GM10266 (cell line): ENCODE measurements around the gene PRKAR2B.
A peak's percentile ranks its signal among the peaks of the same experiment; 100 is the strongest.

Source experiments
- DNase-seq: peaks from one replicate; pipeline ENCODE4 v3.0.0; 2012; ENCODE audit errors: extremely low spot score
- CTCF ChIP-seq: IDR thresholded peaks from 2 replicates; pipeline ENCODE4 v1.5.1; 2012; ENCODE audit warnings: mild to moderate bottlenecking, low read depth; ENCODE audit not compliant: control insufficient read depth, insufficient read depth; ENCODE audit errors: missing control alignments

PRKAR2B gene

DNA sequence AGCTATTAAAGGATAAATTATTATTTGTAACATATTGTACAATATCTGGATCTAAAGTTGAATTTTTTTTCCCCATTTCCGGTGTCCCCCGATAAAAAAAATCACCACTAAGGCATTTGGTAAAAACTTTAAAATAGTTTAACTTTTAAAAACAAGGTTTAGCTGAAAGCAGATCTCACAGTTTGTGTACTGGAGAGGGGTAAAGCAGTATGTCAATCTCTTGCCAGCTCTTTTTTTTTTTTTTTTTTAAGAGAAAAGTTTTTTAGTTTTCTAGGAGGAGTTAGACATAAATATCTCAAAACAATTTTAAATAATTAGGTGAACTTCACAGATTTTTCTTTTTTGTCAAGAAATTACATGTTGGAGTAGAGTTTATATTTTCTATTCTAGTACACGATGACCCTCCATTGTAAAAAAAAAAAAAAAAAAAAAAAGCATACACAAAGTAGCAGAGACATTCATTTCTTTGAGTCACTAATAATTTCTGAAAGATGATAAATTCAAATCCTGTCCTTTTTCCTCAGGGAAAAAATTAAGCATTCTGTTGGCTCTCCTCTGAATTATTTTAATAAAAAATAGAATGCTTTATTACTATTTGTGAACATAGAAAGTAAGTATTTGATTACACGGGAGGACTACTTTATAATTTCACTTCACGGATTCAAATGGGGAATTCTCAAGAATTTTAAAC, 122.4 kb downstream of the PRKAR2B start:
- DNase-seq, result no peak
- no peak for TF ChIP-seq CTCF

DNA sequence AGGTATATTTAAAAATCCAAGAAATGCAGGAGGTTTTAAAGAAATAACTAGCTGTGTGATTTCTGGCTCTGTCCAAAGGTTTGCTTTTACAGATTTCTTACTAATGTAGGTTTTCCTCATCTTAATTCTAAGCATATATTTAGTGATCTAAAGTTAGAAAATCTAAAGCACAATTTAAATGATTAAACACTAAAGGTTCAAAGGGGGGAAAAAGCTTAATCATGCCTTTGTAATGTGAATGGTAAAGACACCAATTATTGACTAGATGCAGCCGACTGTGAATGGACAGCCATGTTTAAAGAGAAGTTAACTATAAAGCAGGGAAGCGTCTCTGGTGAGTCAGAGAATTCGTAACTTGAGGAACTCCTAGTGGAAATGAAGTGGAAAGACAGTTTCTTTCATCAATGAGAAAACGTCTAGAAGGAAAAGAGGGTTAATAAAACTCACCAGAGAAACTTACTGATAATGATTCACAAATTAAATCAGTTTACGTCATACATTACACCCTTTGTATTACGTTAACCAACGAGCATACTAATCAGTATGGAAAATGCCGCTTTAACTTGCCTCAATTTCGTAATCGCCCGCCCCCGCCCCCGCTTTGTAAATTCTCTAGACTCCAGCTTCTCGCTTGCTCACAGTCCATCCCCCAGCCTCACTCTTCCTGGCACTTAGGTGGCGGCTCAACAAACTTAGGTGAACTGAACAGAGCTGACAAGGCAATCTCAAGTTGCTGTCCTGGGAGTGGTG, 123.2 kb downstream of the PRKAR2B start:
- TF ChIP-seq CTCF, result peak; percentile 11
- DNase-seq, result peak; percentile 15

DNA sequence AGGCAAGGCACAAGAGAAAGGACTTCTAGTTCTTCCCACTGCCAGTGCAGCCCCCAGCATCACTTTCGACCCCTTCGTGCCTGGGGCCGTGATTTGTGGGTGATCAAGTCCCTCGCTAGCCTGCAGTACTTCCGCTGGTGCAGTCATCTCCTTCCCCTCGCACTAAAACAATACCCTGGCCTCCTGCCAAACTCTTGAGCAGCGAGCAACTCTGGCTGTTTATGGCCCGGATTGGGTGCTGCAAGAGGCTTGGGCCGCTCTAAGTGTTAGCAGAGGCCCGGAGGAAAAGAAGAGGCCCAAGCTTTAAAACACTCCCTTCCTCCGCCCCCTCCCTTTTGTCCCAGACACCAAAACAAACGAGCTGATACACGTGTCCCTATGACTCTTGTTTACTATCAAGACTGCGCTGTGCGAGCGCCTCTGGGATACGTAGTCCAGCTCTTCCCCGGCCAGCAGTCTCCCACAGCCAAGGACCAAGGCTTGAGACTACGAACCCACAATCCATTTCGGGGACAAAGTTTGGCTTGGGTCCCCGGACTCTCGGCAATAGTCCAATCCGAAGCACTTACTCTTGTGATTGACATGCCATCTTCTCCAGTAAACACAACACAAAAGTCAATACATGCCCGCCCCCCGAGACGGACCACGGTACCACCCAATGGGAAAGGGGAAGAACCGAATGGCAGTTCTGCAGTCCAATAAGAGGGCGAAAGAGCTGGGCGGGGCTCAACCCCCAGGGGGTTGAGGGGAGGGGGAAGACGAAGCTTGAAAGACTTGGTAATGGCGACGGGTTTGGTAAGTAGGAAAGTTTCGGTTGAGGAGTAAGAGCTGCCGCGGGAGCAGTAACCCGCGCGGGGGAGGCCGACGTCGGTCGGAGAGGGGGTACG, 124.0 kb downstream of the PRKAR2B start, which contains the start of gene HBP1:
Gene HBP1 (plus strand): TSS at position 771 of the 887 bp plus-strand sequence. CDS start 10,891 bp downstream, outside the sequence.
- peak; percentile 95 for DNase-seq
- TF ChIP-seq CTCF, result no peak

DNA sequence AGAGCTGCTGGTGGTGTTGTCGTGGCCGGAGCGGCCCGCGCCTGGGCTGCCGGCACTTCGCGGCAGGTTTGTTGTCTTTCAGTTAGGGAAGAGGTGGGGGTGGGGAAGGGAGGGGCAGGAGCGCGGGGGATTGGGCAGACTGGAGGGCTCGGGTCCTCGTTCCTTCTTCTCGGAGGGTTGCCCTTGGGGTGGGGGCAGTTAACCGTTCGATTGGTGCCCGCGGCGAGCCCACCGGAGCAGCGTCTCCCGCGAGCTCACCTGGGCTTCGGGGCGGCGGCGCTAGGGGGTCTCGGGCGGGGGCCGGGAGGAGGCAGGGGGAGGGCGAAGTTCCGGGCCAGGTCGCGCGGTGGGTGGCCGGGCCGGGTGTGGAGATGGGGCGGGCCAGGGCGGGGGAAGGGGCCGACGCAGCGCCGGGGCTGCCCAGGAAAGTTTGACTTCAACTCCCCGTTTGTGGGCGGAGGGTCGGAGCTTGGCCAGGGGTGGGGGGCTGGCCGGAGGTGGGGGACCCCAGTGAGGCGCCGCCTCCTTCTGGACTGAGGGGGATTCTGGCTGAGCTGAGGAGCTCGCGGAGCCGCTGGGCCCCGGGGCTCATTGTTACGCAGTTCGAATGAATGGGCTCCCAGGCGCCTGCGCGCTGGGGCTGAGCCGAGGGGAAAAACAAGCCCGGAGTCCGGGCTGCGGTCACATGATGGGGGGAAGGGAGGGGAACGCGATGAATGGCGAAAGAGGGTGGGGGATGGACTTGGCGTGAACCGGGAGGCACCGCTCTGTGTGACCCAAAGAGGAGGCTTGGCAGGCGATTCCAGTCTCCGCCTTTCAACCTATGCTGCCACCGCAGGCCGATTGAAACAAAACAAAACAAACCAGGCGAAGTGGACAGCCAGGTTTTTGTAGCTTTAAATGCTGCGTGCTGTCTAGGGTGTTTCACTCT, 124.9 kb downstream of the PRKAR2B start:
- no peak for TF ChIP-seq CTCF
- peak; percentile 82 for DNase-seq

DNA sequence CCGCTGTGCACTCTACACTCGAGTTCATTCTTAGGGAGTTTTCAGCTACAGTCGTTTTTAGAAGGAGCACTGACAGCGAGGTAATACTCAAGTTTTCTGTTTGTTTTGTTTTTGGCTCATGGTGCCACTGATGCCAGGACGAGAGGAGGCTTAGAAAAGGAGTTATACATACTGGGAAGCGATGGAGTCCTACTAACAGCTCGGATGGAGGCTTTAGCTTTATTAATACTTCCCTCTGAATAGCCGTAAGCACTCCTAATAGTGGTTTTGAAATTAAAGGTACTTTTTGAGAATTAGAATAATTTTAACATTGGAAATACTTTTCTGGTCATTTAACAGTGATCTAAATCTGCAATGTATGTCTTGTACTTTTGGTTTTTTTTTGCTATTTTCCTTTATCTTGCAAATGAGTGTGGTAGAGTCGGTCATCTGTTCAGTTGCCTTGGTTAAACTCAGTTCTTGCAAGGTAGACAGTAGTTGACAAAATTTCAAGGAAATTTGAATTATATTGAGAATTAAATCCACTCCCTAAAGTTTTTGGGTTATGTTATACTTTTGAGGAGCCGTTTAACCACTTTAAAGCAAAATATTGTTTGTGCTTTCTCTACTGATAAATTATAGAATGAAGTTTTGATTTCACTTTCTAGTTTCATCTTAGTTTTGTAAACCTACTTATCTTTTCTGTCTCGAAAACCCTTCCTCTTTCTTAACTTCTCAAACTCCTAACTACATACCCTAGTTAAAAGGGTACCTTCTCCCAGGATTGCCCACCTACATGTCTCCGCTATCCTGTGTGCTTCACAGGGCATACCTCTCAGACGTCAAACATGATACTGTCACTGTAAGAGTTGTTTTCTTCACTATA, 125.8 kb downstream of the PRKAR2B start:
- no peak for TF ChIP-seq CTCF
- peak; percentile 10 for DNase-seq
